PC-3 (cell line): Measurements from ENCODE around the gene MCFD2.

ENCODE experiments used
- CTCF ChIP-seq: fragments of 300-600 bp; sonication (generic); conservative IDR thresholded peaks from 2 replicates; pipeline ENCODE4 v1.5.1; 2017; ENCODE audit warnings: antibody characterized with exemption, low read depth, mild to moderate bottlenecking, low read length
- EZH2 ChIP-seq: fragments of 300-600 bp; sonication (generic); IDR thresholded peaks from one replicate; pipeline ENCODE4 v1.6.1; 2017; ENCODE audit warnings: antibody characterized with exemption, mild to moderate bottlenecking, low read length; ENCODE audit not compliant: unreplicated experiment

GRCh38 chr2:46856336-46856735 lies 59.3 kb downstream of the MCFD2 start:
- TF ChIP-seq CTCF (no peak), EZH2 (no peak)
